A673 (cell line): ENCODE measurements around the gene KIF4A. TPM values are rescaled to one million over a fixed set of nuclear protein-coding genes. Genes with fewer than 3 reads are reported as not detected.
"Not testable (repeated sequence)": the region's sequence is repeated elsewhere in the genome, so short reads cannot be mapped to it uniquely, and the experiment has no call there.

ENCODE experiments used
- BruUV-seq: library from RNA; stranded (reverse); fragments of 400-500 nt; replicated peaks from 2 replicates; lab custom pipeline; 2021; lab: Mats Ljungman, UMichigan
- CTCF ChIA-PET: fragments of 300-600 bp; sonication (Branson Sonifier 250); formaldehyde crosslinking; loops from one replicate; lab custom pipeline; 2022; ENCODE audit warnings: antibody characterized with exemption; lab: Charles Lee
- POLR2A ChIA-PET: fragments of 300-600 bp; sonication (Branson Sonifier 250); formaldehyde crosslinking; loops from one replicate; lab custom pipeline; 2022; ENCODE audit warnings: antibody characterized with exemption; ENCODE audit not compliant: low non-redundant PET; lab: Charles Lee
- DNase-seq: peaks from one replicate; pipeline ENCODE4 v3.0.0-alpha.2; 2015; ENCODE audit warnings: low spot score
- H3K27ac ChIP-seq: fragments of 200-600 bp; sonication (generic); 2 replicates; pipeline ENCODE4 v1.5.1; 2016; ENCODE audit warnings: mixed run types, low read depth, mild to moderate bottlenecking, mixed read lengths, antibody characterized with exemption, low read length; ENCODE audit not compliant: poor library complexity, severe bottlenecking
- H3K27me3 ChIP-seq: fragments of 200-600 bp; sonication (generic); replicated peaks from 2 replicates; pipeline ENCODE4 v1.6.1; 2017; ENCODE audit warnings: mixed run types, low read depth, mild to moderate bottlenecking, mixed read lengths, antibody characterized with exemption, low read length; ENCODE audit not compliant: insufficient read depth, poor library complexity
- H3K36me3 ChIP-seq: fragments of 200-600 bp; sonication (generic); 2 replicates; pipeline ENCODE4 v1.6.1; 2016; ENCODE audit warnings: mixed run types, mild to moderate bottlenecking, mixed read lengths, antibody characterized with exemption, low read length; ENCODE audit not compliant: insufficient read depth, poor library complexity, severe bottlenecking
- H3K4me1 ChIP-seq: fragments of 200-600 bp; sonication (generic); 2 replicates; pipeline ENCODE4 v1.6.1; 2017; ENCODE audit warnings: mixed run types, mild to moderate bottlenecking, mixed read lengths, antibody characterized with exemption, low read length; ENCODE audit not compliant: insufficient read depth, poor library complexity, severe bottlenecking
- H3K4me3 ChIP-seq: fragments of 200-600 bp; sonication (generic); 2 replicates; pipeline ENCODE4 v1.5.1; 2016; ENCODE audit warnings: low read depth, mixed run types, mild to moderate bottlenecking, mixed read lengths, low read length; ENCODE audit not compliant: poor library complexity, severe bottlenecking
- H3K9me3 ChIP-seq: fragments of 200-600 bp; sonication (generic); 2 replicates; pipeline ENCODE4 v1.6.1; 2016; ENCODE audit warnings: mixed run types, low read depth, mild to moderate bottlenecking, mixed read lengths, antibody characterized with exemption, low read length; ENCODE audit not compliant: poor library complexity, severe bottlenecking
- CTCF ChIP-seq: fragments of 300-800, 200-600 bp; sonication (generic); conservative IDR thresholded peaks from 2 replicates; pipeline ENCODE4 v1.5.1; 2017; ENCODE audit warnings: low read depth, mild to moderate bottlenecking, antibody characterized with exemption, low read length, moderate library complexity, mixed read lengths
- EZH2 ChIP-seq: fragments of 200-600 bp; sonication (generic); IDR thresholded peaks from 2 replicates; pipeline ENCODE4 v1.6.1; 2017; ENCODE audit warnings: borderline replicate concordance, low read depth, mild to moderate bottlenecking, mixed read lengths, antibody characterized with exemption, low read length; ENCODE audit not compliant: poor library complexity, severe bottlenecking
- intact Hi-C: fragments of 100-400 bp; cut with micrococcal nuclease; formaldehyde crosslinking; loops from one replicate; pipeline ENCODE4 v1.10.0; 2022; ENCODE audit not compliant: unreplicated experiment
- total RNA-seq: library from RNA; stranded (reverse); gene quantifications from 2 replicates; pipeline ENCODE4 v1.2.3, GENCODE V29; 2021

KIF4A gene
- total RNA-seq, 1 experiment from 2014 or later: 76.7 TPM

GRCh38 chrX:70322784-70323183 is 32.9 kb downstream of the KIF4A start:
- Histone ChIP-seq H3K4me1 (no peaks in the 10 kb centered on the region), H3K36me3 (peaks cover 5% of the 10 kb centered on the region), H3K4me3 (no peak overlapping the region), H3K27me3 (no peaks in the 10 kb centered on the region), H3K27ac (no peak overlapping the region), H3K9me3 (no peaks in the 10 kb centered on the region)
- intact Hi-C loops: no loop called here
- ChIA-PET CTCF (no interaction called here), POLR2A (no interaction called here)
- TF ChIP-seq CTCF (no peak), EZH2 (no peak)
- DNase-seq: no peak
- BruUV-seq: no TSS peak

- POLR2A ChIA-PET, intact Hi-C loops, BruUV-seq, CTCF ChIA-PET, H3K27ac ChIP-seq, H3K27me3 ChIP-seq, H3K9me3 ChIP-seq, H3K4me3 ChIP-seq, H3K36me3 ChIP-seq, DNase-seq, H3K4me1 ChIP-seq: not testable (repeated sequence)
These were observed 33.7 kb downstream of the KIF4A start for GRCh38 chrX:70323628-70324027.

- DNase-seq: no peak
- no peak for TF ChIP-seq EZH2
- no peak for TF ChIP-seq CTCF
- no peak overlapping the region for H3K4me3 ChIP-seq
- intact Hi-C loops: no loop called here
- BruUV-seq: no TSS peak
- H3K4me1 ChIP-seq: no peaks in the 10 kb centered on the region
- H3K36me3 ChIP-seq: peaks cover 13% of the 10 kb centered on the region
- H3K27ac ChIP-seq: no peak overlapping the region
- ChIA-PET CTCF (no interaction called here), POLR2A (no interaction called here)
- no peaks in the 10 kb centered on the region for H3K9me3 ChIP-seq
- H3K27me3 ChIP-seq: no peaks in the 10 kb centered on the region
These were observed 34.4 kb downstream of the KIF4A start for GRCh38 chrX:70324326-70324725.

- H3K27ac ChIP-seq: no peak overlapping the region
- H3K36me3 ChIP-seq: peaks cover 38% of the 10 kb centered on the region
- H3K4me3 ChIP-seq: no peak overlapping the region
- no peak for DNase-seq
- H3K9me3 ChIP-seq: no peaks in the 10 kb centered on the region
- no TSS peak for BruUV-seq
- no peaks in the 10 kb centered on the region for H3K4me1 ChIP-seq
- TF ChIP-seq EZH2: no peak
- no peak for TF ChIP-seq CTCF
- ChIA-PET CTCF (no interaction called here), POLR2A (no interaction called here)
- H3K27me3 ChIP-seq: no peaks in the 10 kb centered on the region
- intact Hi-C loops: no loop called here
These were observed 41.3 kb downstream of the KIF4A start for GRCh38 chrX:70331161-70331560.
